ENCODE data around the gene ATAD3B. TPM values are rescaled to one million over a fixed set of nuclear protein-coding genes. Genes with fewer than 3 reads are reported as not detected.

The ATAD3B gene
- total and polyA plus RNA-seq, 2 of the 13 experiments (the other 11 are each of a cell fraction or from before 2014, with no cell fraction given), result 9.6 to 31.1 TPM

DNA sequence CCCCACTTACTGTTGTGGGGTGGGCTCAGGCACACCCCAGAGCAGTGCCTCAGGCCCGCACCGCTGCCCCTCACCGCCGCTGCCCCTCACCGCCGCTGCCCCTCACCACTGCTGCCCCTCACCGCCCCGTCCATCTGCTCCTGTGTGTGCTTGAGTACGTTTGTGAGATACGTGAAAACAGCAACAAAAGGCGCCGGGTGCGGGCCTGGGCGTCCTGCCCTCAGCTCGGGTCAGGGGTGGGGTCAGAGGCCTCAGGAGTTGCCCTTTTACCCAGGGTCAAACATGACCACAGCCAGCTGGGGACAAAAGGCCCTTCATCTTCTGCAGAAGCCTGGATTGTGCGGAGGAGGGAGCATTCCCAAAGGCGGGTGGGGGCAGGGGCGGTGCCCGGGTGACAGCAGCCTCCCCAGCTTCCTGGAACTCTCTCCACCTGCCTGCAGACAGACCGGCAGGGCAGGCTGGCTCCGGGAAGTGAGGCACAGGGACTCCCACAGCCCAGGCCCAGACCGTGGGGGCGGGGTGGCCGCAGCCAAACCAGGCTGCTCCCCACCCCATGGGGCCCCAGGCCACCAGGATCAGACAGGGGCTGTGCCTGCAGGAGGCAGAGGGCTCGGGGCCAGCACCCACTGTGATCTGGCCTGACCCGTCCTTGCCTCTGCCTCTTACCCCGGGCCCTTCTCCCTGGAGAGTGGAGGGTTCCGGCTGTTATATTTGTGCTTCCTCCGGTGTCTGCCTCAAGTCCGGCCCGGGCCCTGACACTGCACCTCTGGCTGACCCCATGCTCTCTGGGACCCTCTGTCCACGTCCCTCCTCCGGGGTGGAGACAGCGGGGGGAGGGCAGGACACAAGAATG is 38.4 kb upstream of the ATAD3B start (continued):
- TF ChIP-seq, protein P1, sequence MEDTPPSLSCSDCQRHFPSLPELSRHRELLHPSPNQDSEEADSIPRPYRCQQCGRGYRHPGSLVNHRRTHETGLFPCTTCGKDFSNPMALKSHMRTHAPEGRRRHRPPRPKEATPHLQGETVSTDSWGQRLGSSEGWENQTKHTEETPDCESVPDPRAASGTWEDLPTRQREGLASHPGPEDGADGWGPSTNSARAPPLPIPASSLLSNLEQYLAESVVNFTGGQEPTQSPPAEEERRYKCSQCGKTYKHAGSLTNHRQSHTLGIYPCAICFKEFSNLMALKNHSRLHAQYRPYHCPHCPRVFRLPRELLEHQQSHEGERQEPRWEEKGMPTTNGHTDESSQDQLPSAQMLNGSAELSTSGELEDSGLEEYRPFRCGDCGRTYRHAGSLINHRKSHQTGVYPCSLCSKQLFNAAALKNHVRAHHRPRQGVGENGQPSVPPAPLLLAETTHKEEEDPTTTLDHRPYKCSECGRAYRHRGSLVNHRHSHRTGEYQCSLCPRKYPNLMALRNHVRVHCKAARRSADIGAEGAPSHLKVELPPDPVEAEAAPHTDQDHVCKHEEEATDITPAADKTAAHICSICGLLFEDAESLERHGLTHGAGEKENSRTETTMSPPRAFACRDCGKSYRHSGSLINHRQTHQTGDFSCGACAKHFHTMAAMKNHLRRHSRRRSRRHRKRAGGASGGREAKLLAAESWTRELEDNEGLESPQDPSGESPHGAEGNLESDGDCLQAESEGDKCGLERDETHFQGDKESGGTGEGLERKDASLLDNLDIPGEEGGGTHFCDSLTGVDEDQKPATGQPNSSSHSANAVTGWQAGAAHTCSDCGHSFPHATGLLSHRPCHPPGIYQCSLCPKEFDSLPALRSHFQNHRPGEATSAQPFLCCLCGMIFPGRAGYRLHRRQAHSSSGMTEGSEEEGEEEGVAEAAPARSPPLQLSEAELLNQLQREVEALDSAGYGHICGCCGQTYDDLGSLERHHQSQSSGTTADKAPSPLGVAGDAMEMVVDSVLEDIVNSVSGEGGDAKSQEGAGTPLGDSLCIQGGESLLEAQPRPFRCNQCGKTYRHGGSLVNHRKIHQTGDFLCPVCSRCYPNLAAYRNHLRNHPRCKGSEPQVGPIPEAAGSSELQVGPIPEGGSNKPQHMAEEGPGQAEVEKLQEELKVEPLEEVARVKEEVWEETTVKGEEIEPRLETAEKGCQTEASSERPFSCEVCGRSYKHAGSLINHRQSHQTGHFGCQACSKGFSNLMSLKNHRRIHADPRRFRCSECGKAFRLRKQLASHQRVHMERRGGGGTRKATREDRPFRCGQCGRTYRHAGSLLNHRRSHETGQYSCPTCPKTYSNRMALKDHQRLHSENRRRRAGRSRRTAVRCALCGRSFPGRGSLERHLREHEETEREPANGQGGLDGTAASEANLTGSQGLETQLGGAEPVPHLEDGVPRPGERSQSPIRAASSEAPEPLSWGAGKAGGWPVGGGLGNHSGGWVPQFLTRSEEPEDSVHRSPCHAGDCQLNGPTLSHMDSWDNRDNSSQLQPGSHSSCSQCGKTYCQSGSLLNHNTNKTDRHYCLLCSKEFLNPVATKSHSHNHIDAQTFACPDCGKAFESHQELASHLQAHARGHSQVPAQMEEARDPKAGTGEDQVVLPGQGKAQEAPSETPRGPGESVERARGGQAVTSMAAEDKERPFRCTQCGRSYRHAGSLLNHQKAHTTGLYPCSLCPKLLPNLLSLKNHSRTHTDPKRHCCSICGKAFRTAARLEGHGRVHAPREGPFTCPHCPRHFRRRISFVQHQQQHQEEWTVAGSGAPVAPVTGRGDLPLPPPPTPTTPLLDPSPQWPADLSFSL (CRISPR knock-in tag; IDR thresholded peaks at IDR 0.05), result no peak
- TF ChIP-seq HDAC1 (CRISPR knock-in tag; IDR thresholded peaks at IDR 0.05), result peak; percentile 86
- TF ChIP-seq RAD21 (CRISPR knock-in tag; IDR thresholded peaks at IDR 0.05), result no peak; the same call in 1 of the 2 replicates
- peak; percentile 89; the same call in 1 of the 2 replicates for TF ChIP-seq SMAD3 (CRISPR knock-in tag; IDR thresholded peaks at IDR 0.05)
- no peak for TF ChIP-seq KDM5A (IDR thresholded peaks at IDR 0.05; ENCODE audit: borderline replicate concordance, low read length)
- TF ChIP-seq, protein P2, sequence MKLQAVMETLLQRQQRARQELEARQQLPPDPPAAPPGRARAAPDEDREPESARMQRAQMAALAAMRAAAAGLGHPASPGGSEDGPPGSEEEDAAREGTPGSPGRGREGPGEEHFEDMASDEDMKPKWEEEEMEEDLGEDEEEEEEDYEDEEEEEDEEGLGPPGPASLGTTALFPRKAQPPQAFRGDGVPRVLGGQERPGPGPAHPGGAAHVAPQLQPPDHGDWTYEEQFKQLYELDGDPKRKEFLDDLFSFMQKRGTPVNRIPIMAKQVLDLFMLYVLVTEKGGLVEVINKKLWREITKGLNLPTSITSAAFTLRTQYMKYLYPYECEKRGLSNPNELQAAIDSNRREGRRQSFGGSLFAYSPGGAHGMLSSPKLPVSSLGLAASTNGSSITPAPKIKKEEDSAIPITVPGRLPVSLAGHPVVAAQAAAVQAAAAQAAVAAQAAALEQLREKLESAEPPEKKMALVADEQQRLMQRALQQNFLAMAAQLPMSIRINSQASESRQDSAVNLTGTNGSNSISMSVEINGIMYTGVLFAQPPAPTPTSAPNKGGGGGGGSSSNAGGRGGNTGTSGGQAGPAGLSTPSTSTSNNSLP (IDR thresholded peaks at IDR 0.05; ENCODE audit: low read depth, low read length), result no peak
- no peak for TF ChIP-seq ZFAT (CRISPR knock-in tag; conservative IDR thresholded peaks at IDR 0.05)
- TF ChIP-seq HMGXB4 (CRISPR knock-in tag; IDR thresholded peaks at IDR 0.05; ENCODE audit: borderline replicate concordance in 1 of 2, low read depth in 1 of 2), result peak; percentile 80 to 84
- TF ChIP-seq PHB2 (IDR thresholded peaks at IDR 0.05; ENCODE audit: partially characterized antibody), result no peak
- peak; percentile 88; the same call in 1 of the 2 replicates for TF ChIP-seq THAP8 (CRISPR knock-in tag; IDR thresholded peaks at IDR 0.05; ENCODE audit: borderline replicate concordance)
- TF ChIP-seq, protein P3, sequence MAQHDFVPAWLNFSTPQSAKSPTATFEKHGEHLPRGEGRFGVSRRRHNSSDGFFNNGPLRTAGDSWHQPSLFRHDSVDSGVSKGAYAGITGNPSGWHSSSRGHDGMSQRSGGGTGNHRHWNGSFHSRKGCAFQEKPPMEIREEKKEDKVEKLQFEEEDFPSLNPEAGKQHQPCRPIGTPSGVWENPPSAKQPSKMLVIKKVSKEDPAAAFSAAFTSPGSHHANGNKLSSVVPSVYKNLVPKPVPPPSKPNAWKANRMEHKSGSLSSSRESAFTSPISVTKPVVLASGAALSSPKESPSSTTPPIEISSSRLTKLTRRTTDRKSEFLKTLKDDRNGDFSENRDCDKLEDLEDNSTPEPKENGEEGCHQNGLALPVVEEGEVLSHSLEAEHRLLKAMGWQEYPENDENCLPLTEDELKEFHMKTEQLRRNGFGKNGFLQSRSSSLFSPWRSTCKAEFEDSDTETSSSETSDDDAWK (CRISPR knock-in tag; IDR thresholded peaks at IDR 0.05), result no peak
- TF ChIP-seq, protein P4, sequence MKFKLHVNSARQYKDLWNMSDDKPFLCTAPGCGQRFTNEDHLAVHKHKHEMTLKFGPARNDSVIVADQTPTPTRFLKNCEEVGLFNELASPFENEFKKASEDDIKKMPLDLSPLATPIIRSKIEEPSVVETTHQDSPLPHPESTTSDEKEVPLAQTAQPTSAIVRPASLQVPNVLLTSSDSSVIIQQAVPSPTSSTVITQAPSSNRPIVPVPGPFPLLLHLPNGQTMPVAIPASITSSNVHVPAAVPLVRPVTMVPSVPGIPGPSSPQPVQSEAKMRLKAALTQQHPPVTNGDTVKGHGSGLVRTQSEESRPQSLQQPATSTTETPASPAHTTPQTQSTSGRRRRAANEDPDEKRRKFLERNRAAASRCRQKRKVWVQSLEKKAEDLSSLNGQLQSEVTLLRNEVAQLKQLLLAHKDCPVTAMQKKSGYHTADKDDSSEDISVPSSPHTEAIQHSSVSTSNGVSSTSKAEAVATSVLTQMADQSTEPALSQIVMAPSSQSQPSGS (CRISPR knock-in tag; IDR thresholded peaks at IDR 0.05), result peak; percentile 85
- TF ChIP-seq SNAI1 (CRISPR knock-in tag; IDR thresholded peaks at IDR 0.05; ENCODE audit: borderline replicate concordance), result no peak
